T-helper 1 cell treated with Interleukin-12 subunit alpha and Interleukin-12 subunit beta and Interleukin-4 antibody, amounts not matched to agents 30 ng/mL and 1 ng/mL, for 36 hours (primary cell): ENCODE results near the gene LAMA4. TPM values are rescaled to one million over a fixed set of nuclear protein-coding genes. Genes with fewer than 3 reads are reported as not detected.

ENCODE experiments used
- intact Hi-C: fragments of 100-400 bp; cut with micrococcal nuclease; formaldehyde crosslinking; loops from one replicate; pipeline ENCODE4 v1.15.1; 2024
- total RNA-seq: library from RNA; stranded (reverse); gene quantifications from 2 replicates; pipeline ENCODE4 v1.2.3, GENCODE V29; 2022

The LAMA4 gene
- total RNA-seq, result not detected in 2 replicates

- intact Hi-C loops, result no loop called here
These were observed at the start of gene LAMA4 for GRCh38 chr6:112253841-112254816. Gene LAMA4 (minus strand): TSS chr6:112254567. CDS start chr6:112254150, 417 bp downstream.

GRCh38 chr6:112302142-112302705 is 47.9 kb upstream of the LAMA4 start:
- intact Hi-C loops, result no loop called here

GRCh38 chr6:112300896-112301295 is 46.5 kb upstream of the LAMA4 start:
- intact Hi-C loops, result no loop called here

GRCh38 chr6:112298816-112299281 is 44.5 kb upstream of the LAMA4 start:
- intact Hi-C loops, result no loop called here

GRCh38 chr6:112298021-112298745 is 43.8 kb upstream of the LAMA4 start:
- intact Hi-C loops, result no loop called here

- intact Hi-C loops, result no loop called here
These were observed 42.3 kb upstream of the LAMA4 start for GRCh38 chr6:112296694-112297093.

- intact Hi-C loops, result no loop called here
These were observed 41.8 kb upstream of the LAMA4 start for GRCh38 chr6:112296122-112296521.

- intact Hi-C loops, result no loop called here
These were observed 36.9 kb upstream of the LAMA4 start for GRCh38 chr6:112291161-112291762.

- intact Hi-C loops, result loop anchor here (10.0 kb wide), 1 partner anchor 444 kb away; no protein-coding TSS in a partner anchor
These were observed 34.7 kb upstream of the LAMA4 start for GRCh38 chr6:112289038-112289566.

GRCh38 chr6:112288475-112288874 is 34.1 kb upstream of the LAMA4 start:
- intact Hi-C loops, result loop anchor here (10.0 kb wide), 1 partner anchor 444 kb away; no protein-coding TSS in a partner anchor

GRCh38 chr6:112287577-112288225 is 33.3 kb upstream of the LAMA4 start:
- intact Hi-C loops, result loop anchor here (2.0 to 10.0 kb wide), 3 partner anchors 85 to 443 kb away; partner anchors contain the start of genes FAM229B and TUBE1

- intact Hi-C loops, result loop anchor here (1.0 to 10.0 kb wide), 4 partner anchors 50 to 442 kb away; partner anchors contain the start of genes FAM229B and TUBE1
These were observed 32.3 kb upstream of the LAMA4 start for GRCh38 chr6:112286500-112287144.

GRCh38 chr6:112286010-112286409 is 31.6 kb upstream of the LAMA4 start:
- intact Hi-C loops, result loop anchor here (1.0 to 10.0 kb wide), 4 partner anchors 50 to 441 kb away; partner anchors contain the start of genes FAM229B and TUBE1

- intact Hi-C loops, result loop anchor here (10.0 kb wide), 1 partner anchor 440 kb away; no protein-coding TSS in a partner anchor
These were observed 30.2 kb upstream of the LAMA4 start for GRCh38 chr6:112284603-112285002.

- intact Hi-C loops, result loop anchor here (10.0 kb wide), 1 partner anchor 439 kb away; no protein-coding TSS in a partner anchor
These were observed 29.3 kb upstream of the LAMA4 start for GRCh38 chr6:112283621-112284020.

- intact Hi-C loops, result loop anchor here (10.0 kb wide), 1 partner anchor 437 kb away; no protein-coding TSS in a partner anchor
These were observed 27.7 kb upstream of the LAMA4 start for GRCh38 chr6:112281821-112282615.

- intact Hi-C loops, result no loop called here
These were observed 24.9 kb upstream of the LAMA4 start for GRCh38 chr6:112279031-112279935.
